Neural progenitor cell (in vitro differentiated cells): ENCODE measurements around the gene SKA2. TPM values are rescaled to one million over a fixed set of nuclear protein-coding genes. Genes with fewer than 3 reads are reported as not detected.

Experiments used
- DNase-seq: peaks from one replicate; pipeline ENCODE4 v3.0.0-alpha.2; 2016; ENCODE audit warnings: low spot score
- H2AFZ ChIP-seq: fragments of 200-600 bp; sonication (generic); replicated peaks from 2 replicates; pipeline ENCODE4 v1.6.1; 2016; ENCODE audit warnings: antibody characterized with exemption
- H3F3A ChIP-seq: fragments of 200-600 bp; sonication (generic); 2 replicates; pipeline ENCODE4 v1.6.1; 2016; ENCODE audit warnings: antibody characterized with exemption, low read depth
- H3K27ac ChIP-seq: fragments of 200-600 bp; sonication (generic); 2 replicates; pipeline ENCODE4 v1.5.1; 2016; ENCODE audit warnings: mild to moderate bottlenecking
- H3K27me3 ChIP-seq: fragments of 200-600 bp; sonication (generic); 2 replicates; pipeline ENCODE4 v1.6.1; 2016; ENCODE audit warnings: mild to moderate bottlenecking, moderate library complexity
- H3K36me3 ChIP-seq: fragments of 200-600 bp; sonication (generic); 2 replicates; pipeline ENCODE4 v1.5.1; 2016
- H3K4me1 ChIP-seq: fragments of 200-600 bp; sonication (generic); 2 replicates; pipeline ENCODE4 v1.6.1; 2016; ENCODE audit warnings: mixed run types
- H3K4me2 ChIP-seq: fragments of 200-600 bp; sonication (generic); 2 replicates; pipeline ENCODE4 v1.6.1; 2016
- H3K4me3 ChIP-seq: fragments of 200-600 bp; sonication (generic); 2 replicates; pipeline ENCODE4 v1.5.1; 2016
- H3K79me2 ChIP-seq: fragments of 200-600 bp; sonication (generic); 2 replicates; pipeline ENCODE4 v1.6.1; 2016; ENCODE audit warnings: low read depth
- H3K9ac ChIP-seq: fragments of 200-600 bp; sonication (generic); 2 replicates; pipeline ENCODE4 v1.6.1; 2016
- H3K9me3 ChIP-seq: fragments of 200-600 bp; sonication (generic); 2 replicates; pipeline ENCODE4 v1.5.1; 2016; ENCODE audit warnings: low read depth
- H4K20me1 ChIP-seq: fragments of 200-600 bp; sonication (generic); 2 replicates; pipeline ENCODE4 v1.6.1; 2016; ENCODE audit warnings: low read depth
- H3K27ac Mint-ChIP-seq: 3 replicates; pipeline ENCODE4 v1.8.0; 2021; ENCODE audit warnings: mixed read lengths
- H3K27me3 Mint-ChIP-seq: 2 replicates; pipeline ENCODE4 v1.8.0; 2022; ENCODE audit warnings: low read depth, mild to moderate bottlenecking, inconsistent platforms, moderate library complexity, mixed read lengths; ENCODE audit not compliant: insufficient read depth
- H3K36me3 Mint-ChIP-seq: 3 replicates; pipeline ENCODE4 v1.8.0; 2021; ENCODE audit warnings: mixed read lengths
- H3K4me1 Mint-ChIP-seq: 3 replicates; pipeline ENCODE4 v1.8.0; 2021; ENCODE audit warnings: mixed read lengths
- H3K4me3 Mint-ChIP-seq: 3 replicates; pipeline ENCODE4 v1.8.0; 2021; ENCODE audit warnings: mild to moderate bottlenecking, moderate library complexity, mixed read lengths
- H3K9me3 Mint-ChIP-seq: 3 replicates; pipeline ENCODE4 v1.8.0; 2020; ENCODE audit warnings: mixed read lengths
- EZH2 ChIP-seq: fragments of 200-600 bp; sonication (generic); IDR thresholded peaks from 2 replicates; pipeline ENCODE4 v1.6.1; 2017; ENCODE audit warnings: antibody characterized with exemption, mild to moderate bottlenecking, moderate library complexity
- EZH2phosphoT487 ChIP-seq: fragments of 200-600 bp; sonication (generic); IDR thresholded peaks from 2 replicates; pipeline ENCODE4 v1.6.1; 2017; ENCODE audit warnings: antibody characterized with exemption
- total RNA-seq: library from RNA; depleted of rRNA; stranded (reverse); fragments of >200 nt; gene quantifications from 2 replicates; pipeline ENCODE4 v1.2.3, GENCODE V29; 2015; ENCODE audit warnings: low replicate concordance
- TF ChIP-seq, protein P1 (sequence below): fragments of 200-600 bp; sonication (generic); IDR thresholded peaks from 2 replicates; pipeline ENCODE4 v1.5.1; 2017; ENCODE audit warnings: antibody characterized with exemption, mild to moderate bottlenecking

The SKA2 gene
- total RNA-seq, 1 donor from 2014 or later = 352 TPM

GRCh38 chr17:59124665-59125064, 30.3 kb downstream of the SKA2 start:
- DNase-seq = no peak
- no peak overlapping the region for H3K9ac ChIP-seq
- TF ChIP-seq, protein P1, sequence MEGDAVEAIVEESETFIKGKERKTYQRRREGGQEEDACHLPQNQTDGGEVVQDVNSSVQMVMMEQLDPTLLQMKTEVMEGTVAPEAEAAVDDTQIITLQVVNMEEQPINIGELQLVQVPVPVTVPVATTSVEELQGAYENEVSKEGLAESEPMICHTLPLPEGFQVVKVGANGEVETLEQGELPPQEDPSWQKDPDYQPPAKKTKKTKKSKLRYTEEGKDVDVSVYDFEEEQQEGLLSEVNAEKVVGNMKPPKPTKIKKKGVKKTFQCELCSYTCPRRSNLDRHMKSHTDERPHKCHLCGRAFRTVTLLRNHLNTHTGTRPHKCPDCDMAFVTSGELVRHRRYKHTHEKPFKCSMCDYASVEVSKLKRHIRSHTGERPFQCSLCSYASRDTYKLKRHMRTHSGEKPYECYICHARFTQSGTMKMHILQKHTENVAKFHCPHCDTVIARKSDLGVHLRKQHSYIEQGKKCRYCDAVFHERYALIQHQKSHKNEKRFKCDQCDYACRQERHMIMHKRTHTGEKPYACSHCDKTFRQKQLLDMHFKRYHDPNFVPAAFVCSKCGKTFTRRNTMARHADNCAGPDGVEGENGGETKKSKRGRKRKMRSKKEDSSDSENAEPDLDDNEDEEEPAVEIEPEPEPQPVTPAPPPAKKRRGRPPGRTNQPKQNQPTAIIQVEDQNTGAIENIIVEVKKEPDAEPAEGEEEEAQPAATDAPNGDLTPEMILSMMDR = no peak
- TF ChIP-seq EZH2 (no peak), EZH2phosphoT487 (no peak)
- Mint-ChIP-seq H3K4me3 (no peak overlapping the region), H3K4me1 (no peaks in the 10 kb centered on the region), H3K9me3 (no peaks in the 10 kb centered on the region), H3K27ac (no peak overlapping the region), H3K27me3 (no peaks in the 10 kb centered on the region), H3K36me3 (peaks cover 28% of the 10 kb centered on the region)
- no peaks in the 10 kb centered on the region for H3F3A ChIP-seq
- H2AFZ ChIP-seq = no peak overlapping the region
- no peak overlapping the region for H3K27ac ChIP-seq
- H3K36me3 ChIP-seq = peaks cover 20% of the 10 kb centered on the region
- no peaks in the 10 kb centered on the region for H3K4me1 ChIP-seq
- H3K4me3 ChIP-seq = no peak overlapping the region
- H3K27me3 ChIP-seq = no peaks in the 10 kb centered on the region
- peaks cover 95% of the 10 kb centered on the region for H3K79me2 ChIP-seq
- no peaks in the 10 kb centered on the region for H3K9me3 ChIP-seq
- H3K4me2 ChIP-seq = no peak overlapping the region
- H4K20me1 ChIP-seq = peaks cover 45% of the 10 kb centered on the region

DNA sequence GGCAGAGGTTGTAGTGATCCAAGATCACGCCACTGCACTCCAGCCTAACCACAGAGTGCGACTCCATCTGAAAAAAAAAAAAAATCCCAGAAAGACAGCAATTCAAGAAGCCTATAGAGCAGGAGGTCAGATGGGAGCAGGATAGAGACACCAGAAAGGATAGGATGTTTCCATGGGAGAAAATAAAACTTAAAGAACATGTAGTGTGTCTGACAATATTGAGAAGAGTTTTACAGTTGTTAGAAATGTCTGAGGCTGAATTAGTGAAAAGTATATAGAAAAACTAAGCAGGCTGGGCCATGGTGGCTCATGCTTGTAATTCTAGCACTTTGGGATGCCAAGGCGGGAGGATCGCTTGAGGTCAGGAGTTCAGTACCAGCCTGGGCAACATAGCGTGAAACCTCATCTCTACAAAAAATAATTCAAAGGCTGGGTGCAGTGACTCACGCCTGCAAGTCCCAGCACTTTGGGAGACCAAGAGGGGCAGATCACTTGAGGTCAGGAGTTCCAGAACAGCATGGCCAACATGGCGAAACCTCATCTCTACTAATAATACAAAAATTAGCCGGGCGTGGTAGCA, 33.0 kb downstream of the SKA2 start:
- TF ChIP-seq EZH2phosphoT487 (no peak), EZH2 (no peak)
- TF ChIP-seq, protein P1 = no peak
- Mint-ChIP-seq H3K4me3 (no peak overlapping the region), H3K27ac (no peak overlapping the region), H3K27me3 (no peaks in the 10 kb centered on the region), H3K4me1 (no peaks in the 10 kb centered on the region), H3K36me3 (peaks cover 31% of the 10 kb centered on the region), H3K9me3 (no peaks in the 10 kb centered on the region)
- Histone ChIP-seq H4K20me1 (peaks cover 39% of the 10 kb centered on the region), H3K79me2 (peaks cover 95% of the 10 kb centered on the region), H3F3A (no peaks in the 10 kb centered on the region), H3K27me3 (no peaks in the 10 kb centered on the region), H2AFZ (no peak overlapping the region), H3K9me3 (no peaks in the 10 kb centered on the region), H3K4me2 (no peak overlapping the region), H3K4me1 (no peaks in the 10 kb centered on the region), H3K9ac (no peak overlapping the region), H3K4me3 (no peak overlapping the region), H3K36me3 (peaks cover 41% of the 10 kb centered on the region), H3K27ac (no peak overlapping the region)
- no peak for DNase-seq

- Mint-ChIP-seq H3K4me1 (no peaks in the 10 kb centered on the region), H3K27me3 (no peaks in the 10 kb centered on the region), H3K27ac (no peak overlapping the region), H3K36me3 (peaks cover 34% of the 10 kb centered on the region), H3K9me3 (no peaks in the 10 kb centered on the region), H3K4me3 (no peak overlapping the region)
- Histone ChIP-seq H2AFZ (no peak overlapping the region), H3K79me2 (peaks cover 88% of the 10 kb centered on the region), H3K4me2 (no peak overlapping the region), H3K4me3 (no peak overlapping the region), H3K27me3 (no peaks in the 10 kb centered on the region), H3K9me3 (no peaks in the 10 kb centered on the region), H4K20me1 (peaks cover 41% of the 10 kb centered on the region), H3K27ac (no peak overlapping the region), H3K9ac (no peak overlapping the region), H3K4me1 (no peaks in the 10 kb centered on the region), H3F3A (peaks cover 9% of the 10 kb centered on the region), H3K36me3 (peaks cover 52% of the 10 kb centered on the region)
- TF ChIP-seq EZH2phosphoT487 = no peak
- TF ChIP-seq, protein P1 = no peak
- TF ChIP-seq EZH2 = no peak
- no peak for DNase-seq
Measured at GRCh38 chr17:59115474-59115873, 39.5 kb downstream of the SKA2 start.
